HG02884 (cell line): ENCODE measurements around the gene BEX3.
"Not testable (repeated sequence)": the region's sequence is repeated elsewhere in the genome, so short reads cannot be mapped to it uniquely, and the experiment has no call there.

Experiments
- ATAC-seq: cut with Tn5 transposase; IDR thresholded peaks from one replicate; pipeline ENCODE4 v1.9.1; 2021; ENCODE audit warnings: mild to moderate bottlenecking, moderate library complexity; ENCODE audit not compliant: unreplicated experiment

The BEX3 gene

GRCh38 chrX:103376118-103376978 is at the start of gene BEX3:
Gene BEX3, plus strand, starts transcription at chrX:103376538. Its CDS starts 984 bp downstream, at chrX:103377522.
- ATAC-seq: peak; percentile 59

- ATAC-seq: no peak
Measured at GRCh38 chrX:103329991-103330390, 46.3 kb upstream of the BEX3 start, which contains the start of gene TCEAL7. Gene TCEAL7, plus strand, starts transcription at chrX:103330239. Its CDS starts 1,165 bp downstream, at chrX:103331404.

DNA sequence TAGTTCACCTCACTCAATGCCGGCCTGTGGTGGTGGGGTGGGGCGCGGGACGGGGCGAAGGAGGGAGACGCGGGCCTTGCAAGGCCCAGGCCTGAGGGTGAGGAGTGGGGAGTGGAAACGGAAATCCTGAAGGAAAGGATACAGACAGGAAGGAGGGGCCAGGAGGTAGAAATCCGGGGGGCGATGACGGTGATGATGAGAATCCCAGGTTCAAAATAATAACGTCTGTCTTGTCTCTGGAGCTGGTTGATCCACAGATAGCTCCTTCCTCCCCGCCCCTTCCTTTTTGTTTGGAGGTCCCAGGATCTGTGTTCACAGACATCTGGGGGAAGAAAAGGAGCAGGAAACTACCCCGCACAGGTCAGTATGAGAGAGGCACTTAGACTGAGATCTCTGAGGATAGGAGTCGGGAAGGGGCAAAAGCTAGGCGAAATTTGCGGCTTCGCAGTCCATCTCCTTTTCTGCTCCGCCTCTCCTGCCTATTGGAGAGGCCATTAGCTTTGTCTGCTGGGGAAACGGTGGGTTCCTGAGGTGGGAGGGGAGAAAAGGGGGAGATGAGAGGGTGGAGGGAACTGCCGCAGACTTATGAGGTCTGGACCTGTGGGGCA is 45.6 kb upstream of the BEX3 start:
- no peak for ATAC-seq

- no peak for ATAC-seq
Measured at GRCh38 chrX:103338663-103339062, 37.7 kb upstream of the BEX3 start.

DNA sequence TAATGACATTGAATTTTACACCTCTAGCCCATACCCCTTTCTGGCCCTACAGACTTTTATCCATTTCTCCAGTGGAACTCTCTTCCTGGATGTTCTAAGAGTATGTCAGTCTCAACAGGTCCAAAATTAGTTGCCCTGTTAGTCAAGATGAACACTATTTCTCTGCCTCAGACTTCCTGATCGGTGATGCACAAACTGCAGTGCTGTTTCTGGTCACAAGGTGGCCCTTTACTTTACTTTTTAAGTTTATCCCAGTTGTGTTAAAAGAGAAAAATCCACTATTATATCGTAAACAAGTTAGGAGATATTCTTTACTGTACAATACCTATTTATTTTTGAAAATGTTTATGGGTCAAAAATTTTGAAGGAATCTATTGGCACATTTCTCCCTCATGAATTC is 33.2 kb upstream of the BEX3 start:
- ATAC-seq: no peak

DNA sequence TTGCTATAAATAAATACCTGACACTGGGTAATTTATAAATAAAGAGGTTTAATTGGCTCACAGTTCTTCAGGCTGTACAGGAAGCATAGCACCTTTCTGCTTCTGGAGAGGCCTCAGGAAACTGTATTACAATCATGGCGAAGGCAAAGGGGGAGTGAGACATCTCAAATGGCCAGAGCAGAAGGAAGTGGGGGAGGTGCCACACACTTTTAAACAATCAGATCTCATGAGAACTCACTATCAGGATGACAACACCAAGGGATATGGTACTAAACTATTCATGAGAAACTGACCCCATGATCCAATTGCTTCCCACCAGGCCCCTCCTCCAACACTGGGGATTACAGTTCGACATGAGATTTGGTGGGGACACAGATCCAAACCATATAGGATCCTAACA is 31.7 kb upstream of the BEX3 start:
- no peak for ATAC-seq

DNA sequence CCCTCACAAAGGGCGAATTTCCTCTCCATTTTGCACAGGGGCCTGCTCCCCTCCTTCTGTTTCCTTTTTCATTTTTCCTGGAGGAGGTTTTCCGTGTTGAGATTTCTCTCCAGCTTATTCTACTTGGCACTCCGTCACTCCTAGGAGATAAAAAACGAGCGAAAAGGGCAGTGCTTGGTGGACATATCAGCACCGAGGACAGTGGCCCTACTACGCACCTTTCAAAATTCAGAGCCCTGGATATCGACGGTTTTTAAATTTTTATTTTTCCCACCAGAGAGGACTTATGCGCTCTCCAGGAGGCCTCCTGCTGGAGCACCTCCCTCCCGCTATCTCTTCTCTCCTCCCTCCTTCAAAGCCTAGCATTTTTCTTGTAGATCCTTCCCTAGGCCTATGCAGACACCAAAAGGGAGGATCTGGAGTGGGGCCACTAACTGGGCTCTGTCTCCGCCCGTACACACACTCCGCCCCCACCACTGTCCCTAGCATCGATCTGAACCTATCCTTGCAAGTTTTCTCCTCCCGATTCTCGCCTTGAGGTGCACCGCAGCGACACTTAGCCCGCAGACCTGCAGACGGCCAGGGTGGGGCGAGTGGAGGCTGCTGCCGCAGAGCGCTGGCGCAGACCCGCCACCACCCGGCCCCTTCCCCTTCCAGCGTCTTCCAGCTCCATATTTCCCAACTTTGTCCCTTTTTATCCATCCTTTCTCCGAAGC is 28.5 kb upstream of the BEX3 start:
- no peak for ATAC-seq

DNA sequence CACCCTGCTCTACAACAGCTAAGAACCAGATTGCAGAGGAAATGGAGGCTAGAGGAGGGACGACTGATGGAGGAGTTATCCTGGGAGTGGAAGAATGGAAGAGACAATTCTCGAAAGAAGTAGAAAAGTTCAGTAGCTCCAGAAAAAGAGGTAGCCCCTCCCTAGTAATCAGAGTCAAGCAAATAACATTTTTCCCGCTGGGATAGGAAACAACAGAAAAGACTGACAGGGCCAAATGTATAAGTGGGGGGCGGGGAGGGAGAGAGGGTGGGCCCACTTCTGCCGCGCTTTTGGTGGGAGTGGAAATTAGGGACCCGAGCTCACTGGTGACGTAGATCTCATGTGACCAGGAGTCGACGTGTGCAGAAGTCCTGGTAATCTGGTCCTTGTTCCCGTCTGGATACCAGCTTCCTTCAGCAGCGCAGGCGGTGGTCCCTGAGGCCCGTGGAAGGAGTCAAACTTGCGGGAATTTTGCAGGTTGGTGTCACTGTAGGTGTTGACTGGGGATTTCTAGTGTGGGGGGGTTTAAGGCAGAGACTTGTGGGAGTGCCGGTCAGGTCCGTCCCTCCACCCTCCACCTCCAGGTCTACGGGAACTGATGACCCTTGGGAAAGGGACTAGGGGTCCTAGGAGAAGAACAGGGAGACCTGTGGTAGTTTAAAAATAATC is 20.1 kb upstream of the BEX3 start, which contains the start of gene TCEAL9:
TCEAL9 (plus strand) TSS at position 377 of the 669 bp plus-strand sequence. CDS start 1,179 bp downstream, outside the sequence.
- peak; percentile 75 for ATAC-seq

GRCh38 chrX:103356858-103357257 is 19.5 kb upstream of the BEX3 start:
- ATAC-seq: no peak

DNA sequence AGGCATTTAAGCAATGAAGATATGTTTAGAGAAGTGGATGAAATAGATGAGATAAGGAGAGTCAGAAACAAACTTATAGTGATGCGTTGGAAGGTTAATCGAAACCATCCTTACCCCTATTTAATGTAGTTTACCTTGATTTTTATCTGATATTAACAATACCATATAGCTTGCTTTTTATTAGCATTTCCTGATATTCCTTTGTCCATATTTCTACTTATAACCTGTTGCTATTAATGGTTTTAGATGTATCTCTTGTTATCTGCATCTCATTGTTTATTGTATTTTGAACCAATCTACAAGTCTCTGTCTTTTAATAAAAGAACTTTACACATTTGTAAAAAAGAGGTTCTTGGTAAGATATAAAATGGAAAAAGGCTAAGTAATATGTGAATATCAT is 18.5 kb upstream of the BEX3 start:
- no peak for ATAC-seq

GRCh38 chrX:103359605-103360004 is 16.7 kb upstream of the BEX3 start:
- not testable (repeated sequence) for ATAC-seq

DNA sequence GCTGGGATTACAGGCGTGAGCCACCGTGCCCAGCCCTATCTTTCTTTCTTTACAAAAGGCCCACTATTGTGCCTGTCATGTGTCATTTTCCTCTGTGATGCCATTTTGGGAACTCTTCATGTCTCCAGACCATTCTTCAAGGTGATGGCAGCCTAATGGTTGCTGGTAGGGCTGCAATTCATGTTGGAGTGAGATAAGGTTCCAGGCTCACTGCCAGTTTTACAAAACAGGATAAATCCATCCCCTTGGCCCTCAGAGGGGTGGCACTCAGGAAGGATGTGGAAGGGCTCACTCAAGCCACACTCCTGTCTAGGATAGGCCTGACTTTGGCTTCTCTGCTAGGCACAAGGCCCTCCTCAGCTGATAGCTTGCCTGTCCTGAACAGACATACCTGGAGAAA is 16.2 kb upstream of the BEX3 start:
- no peak for ATAC-seq

DNA sequence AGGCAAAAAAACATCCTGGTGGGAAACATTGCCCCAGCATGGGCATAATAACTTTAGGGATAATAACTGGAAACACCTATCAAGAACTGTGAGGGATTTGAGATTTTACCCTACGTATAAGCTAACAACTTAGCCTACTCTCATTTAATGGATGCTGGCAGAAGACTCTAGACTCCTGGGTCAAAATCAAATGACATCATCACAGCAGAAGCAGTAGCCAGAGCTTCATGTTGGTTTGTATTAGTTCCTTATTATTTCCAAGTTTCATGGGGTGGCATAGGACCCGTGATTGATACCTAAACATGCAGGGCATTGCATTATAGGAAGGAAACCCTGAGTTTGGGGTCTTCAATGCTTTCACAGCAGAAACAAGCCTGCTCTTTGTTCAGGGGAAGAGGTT is 15.4 kb upstream of the BEX3 start:
- ATAC-seq: no peak

DNA sequence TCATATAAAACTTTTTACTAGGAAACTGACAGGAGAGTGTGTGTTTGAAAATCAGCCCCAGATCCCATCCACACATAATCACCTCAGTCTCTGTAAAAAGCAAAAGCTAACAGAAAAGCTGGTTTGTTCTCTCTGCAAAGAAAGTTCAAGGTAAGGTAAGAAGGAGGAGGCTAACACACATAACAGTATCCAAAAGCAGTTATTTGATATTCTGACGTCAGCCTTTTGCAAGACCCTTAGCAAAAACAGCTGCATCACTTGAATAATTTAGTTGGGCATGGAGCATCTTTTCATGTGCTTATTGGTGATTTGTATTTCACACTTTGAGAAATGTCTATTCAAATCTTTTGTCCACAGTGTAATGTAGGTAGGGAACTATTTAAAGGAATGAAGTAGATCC is 14.5 kb upstream of the BEX3 start:
- no peak for ATAC-seq

- no peak for ATAC-seq
Measured at GRCh38 chrX:103362474-103362873, 13.9 kb upstream of the BEX3 start.

DNA sequence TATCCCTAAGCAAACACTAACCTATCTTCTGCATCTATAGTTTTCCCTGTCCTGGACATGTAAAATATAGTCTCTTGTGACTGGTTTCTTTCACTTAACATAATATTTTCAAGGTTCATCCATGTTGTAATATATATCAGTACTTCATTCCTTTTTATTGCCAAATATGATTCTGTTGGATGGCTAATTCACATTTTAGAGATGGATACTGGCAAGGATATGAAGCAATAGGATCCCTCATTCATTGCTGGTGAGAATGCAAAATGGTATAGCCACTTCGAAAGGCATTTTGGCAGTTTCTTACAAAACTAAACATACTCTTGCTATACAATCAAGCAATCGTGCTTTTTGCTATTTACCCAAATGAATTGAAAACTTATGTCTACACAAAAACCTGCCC is 13.3 kb upstream of the BEX3 start:
- no peak for ATAC-seq

DNA sequence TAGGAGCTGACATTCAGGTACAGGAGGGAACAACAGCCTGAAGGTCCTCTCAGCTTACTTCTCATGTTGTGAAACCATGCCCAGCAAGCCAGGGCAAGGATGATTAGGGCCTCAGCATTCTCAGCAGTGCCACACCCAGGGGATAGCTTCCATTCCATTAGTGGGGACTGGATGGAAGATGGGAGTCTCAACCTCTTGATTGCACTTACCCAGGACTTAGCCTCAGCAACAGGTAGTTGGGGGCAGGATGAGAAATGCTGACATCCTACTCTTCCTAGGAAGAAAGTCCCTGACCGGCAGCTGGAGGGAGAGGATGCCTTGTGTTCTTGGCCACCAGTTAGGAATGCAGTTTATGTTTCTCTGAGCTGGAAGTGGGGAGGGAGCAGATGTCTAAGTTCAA is 8.8 kb upstream of the BEX3 start:
- no peak for ATAC-seq

GRCh38 chrX:103369479-103369878 is 6.9 kb upstream of the BEX3 start:
- ATAC-seq: no peak

- no peak for ATAC-seq
Measured at GRCh38 chrX:103372886-103373285, 3.5 kb upstream of the BEX3 start.

- ATAC-seq: no peak
Measured at GRCh38 chrX:103373581-103373980, 2.8 kb upstream of the BEX3 start.

- no peak for ATAC-seq
Measured at GRCh38 chrX:103376979-103377324, 614 bp downstream of the BEX3 start.
